NCI-H1694 (cell line): ENCODE data around the gene PEX26.
"Not testable (repeated sequence)": the region's sequence is repeated elsewhere in the genome, so short reads cannot be mapped to it uniquely, and the experiment has no call there.

ENCODE experiments used
- DNase-seq: peaks from one replicate; lab custom pipeline; 2025; lab: John Stamatoyannopoulos, UW

Gene PEX26

DNA sequence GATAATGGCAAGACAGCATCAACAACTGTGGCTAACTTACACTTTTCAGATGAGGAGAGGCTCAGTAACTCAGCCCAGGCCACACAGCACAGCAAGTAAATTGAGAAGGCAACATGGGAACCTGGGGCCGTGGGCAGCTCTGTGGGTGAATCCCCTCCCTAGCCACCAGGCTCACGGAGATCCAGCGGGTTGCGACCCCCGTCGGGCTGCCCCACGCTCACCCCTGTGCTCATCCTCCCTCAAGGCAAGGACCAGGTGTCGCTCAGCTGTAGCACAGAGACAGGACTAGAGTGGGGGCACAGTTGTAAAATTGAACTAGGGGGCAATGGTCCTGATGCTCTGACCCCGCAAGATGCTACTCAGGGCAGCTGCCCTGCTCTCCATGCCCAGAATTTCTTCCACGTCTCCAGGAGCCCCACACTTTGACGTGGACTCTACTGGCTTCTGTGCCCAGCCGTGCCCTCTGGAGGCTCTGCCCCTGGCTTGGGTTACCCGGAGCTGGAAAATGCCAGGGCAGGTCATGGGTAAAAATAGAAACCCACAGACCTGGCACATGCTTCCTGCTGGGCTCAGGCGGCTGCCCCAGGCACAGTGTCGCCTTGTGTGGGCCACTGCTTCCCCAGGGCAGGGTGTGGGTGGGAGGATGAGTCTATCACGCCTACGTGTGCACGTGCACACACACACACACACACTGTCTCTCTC, 41.8 kb downstream of the PEX26 start:
- no peak for DNase-seq

DNA sequence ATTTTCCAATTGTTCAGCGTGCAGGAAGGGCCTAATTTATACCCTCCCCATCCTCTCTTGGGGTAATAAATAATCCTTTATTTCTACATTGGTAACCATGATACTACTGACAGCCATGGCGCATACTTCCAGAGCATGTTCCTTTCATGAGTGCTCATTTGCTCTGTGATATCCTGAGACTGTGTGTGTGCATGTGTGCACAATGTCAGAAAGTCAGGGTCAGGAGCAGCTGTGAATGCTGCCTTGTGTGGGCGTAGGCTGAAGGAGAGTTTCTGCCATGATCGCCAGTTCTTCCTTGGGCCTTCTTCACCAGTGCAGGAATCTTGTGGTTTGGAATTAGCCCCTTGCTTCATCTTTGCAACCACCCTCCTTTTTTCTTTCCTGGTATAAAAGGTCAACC, 43.1 kb downstream of the PEX26 start:
- DNase-seq = no peak

DNA sequence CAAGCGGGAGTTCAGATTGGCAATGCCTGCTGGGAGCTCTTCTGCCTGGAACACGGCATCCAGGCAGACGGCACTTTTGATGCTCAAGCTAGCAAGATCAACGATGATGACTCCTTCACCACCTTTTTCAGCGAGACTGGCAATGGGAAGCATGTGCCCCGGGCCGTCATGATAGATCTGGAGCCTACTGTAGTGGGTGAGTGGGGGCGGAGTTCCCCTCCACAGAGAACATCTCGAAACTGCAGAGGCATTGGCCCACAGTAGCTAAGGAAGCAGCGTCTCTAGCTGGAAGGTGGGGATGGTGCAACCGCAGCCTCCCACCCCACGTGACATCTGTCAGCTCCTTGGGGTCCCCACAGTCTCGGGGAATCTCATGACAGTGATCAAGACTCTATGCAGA, 43.7 kb downstream of the PEX26 start:
- DNase-seq = no peak

DNA sequence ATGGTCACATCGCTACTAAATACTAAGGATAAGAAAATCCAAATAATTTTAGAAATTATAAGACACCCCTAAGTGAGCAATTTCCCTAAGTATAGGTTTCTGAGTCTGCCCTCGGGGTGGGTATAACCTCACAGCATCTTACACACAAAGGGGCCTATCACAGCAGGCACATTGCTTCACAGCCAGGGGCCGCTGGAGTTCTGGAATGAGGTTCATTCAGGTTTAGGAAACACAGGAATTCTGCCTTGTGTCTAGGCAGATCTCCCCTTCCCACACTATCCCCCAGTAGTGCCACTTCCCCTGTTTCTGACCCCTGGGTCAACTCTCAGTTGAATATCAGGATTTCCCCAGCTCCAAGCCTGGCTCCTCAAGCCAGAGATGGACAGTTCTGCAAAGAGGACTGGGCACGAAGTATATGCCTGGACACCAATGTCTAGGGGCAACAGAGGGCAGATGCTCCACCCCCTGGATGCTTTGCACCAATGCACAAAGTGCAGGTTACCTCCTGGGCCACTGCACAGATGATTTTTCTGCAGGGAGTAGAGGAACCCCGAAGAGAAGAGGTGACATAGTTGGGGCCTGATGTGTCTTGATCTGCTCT, 44.3 kb downstream of the PEX26 start:
- DNase-seq = no peak

DNA sequence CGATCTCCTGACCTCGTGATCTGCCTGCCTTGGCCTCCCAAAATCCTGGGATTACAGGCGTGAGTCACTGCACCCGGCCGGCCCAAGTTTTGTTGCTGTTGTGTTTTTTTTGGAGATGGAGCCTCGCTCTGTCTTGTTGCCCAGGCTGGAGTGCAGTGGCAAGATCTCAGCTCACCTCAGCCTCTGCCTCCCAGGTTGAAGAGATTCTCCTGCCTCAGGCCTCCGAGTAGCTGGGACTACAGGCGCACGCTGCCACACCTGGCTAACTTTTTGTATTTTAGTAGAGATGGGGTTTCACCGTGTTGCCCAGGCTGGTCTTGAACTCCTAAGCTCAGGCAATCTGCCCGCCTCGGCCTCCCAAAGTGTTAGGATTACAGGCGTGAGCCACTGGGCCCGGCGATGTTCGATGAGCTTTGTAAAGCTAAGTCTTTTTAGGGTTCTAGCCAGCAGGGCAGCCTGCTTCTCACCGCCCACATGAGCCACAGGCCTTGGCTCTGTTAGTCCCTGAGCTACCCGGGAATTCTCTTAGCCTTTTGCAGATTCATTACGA, 45.8 kb downstream of the PEX26 start:
- not testable (repeated sequence) for DNase-seq

- DNase-seq = no peak
Observed at GRCh38 chr22:18126606-18127005, 48.8 kb downstream of the PEX26 start.

DNA sequence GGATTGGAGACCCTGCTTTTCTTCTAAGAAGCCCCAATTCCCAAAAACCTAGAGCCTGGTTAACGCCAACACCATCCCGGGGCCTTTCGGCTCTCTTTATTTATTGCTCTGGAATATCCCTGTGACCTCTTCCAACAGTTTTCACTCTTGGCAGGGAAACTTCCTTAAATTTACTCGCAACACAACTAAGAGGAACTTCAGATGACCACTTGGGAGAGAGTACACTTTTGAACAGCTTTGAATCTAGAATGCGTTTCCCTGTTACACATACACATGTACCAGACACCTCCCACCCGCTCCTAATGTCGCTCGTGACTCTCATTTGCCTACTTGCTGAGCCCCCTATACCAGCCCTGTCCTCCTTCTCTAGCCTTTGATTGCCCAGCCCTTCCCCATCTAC, 52.2 kb downstream of the PEX26 start:
- DNase-seq = no peak

DNA sequence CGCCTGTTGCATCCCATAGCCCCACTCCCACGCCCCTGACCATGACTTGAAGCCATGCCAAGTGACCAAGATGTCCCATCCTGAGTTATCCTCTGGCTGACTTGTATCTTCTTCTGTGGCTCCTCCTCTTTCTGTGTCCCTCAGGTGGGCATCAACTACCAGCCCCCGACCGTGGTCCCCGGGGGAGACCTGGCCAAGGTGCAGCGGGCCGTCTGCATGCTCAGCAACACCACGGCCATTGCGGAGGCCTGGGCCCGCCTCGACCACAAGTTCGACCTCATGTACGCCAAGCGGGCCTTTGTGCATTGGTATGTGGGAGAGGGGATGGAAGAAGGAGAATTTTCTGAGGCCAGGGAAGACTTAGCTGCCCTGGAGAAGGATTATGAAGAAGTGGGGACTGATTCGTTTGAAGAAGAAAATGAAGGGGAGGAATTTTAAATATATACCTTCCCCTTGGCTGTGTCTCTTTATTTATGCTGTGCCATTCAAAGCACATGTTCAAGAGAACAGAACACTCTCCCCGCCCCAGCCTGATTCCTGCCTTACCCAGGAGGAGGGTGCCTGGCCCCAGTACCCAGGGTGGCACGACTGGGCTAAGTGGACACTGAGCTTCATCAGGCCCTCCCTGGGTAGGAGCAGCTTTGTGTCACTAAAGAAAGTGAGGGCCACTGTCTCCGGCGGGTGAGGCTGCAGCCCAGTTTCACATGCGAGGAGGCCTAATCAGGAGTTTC, 53.1 kb downstream of the PEX26 start:
- DNase-seq = no peak

DNA sequence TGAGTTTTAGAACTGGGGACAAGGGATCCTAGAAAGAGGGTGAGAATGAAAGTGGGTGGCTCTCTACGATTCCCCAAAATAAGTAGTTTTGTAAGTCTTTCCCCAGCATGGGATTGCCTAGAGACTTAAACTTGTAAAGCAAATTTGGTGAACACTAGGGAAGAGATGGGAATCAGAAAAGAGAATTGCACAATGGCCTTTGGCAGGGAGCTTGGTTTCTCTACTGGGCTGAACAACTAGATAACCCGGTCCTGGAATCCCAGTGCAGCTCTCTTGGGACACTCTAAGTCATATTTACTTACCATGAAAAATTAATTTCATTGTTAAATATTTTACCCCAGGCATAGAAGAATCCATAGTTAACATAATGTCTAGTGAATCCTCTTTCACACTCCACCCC, 55.7 kb downstream of the PEX26 start:
- DNase-seq = no peak

DNA sequence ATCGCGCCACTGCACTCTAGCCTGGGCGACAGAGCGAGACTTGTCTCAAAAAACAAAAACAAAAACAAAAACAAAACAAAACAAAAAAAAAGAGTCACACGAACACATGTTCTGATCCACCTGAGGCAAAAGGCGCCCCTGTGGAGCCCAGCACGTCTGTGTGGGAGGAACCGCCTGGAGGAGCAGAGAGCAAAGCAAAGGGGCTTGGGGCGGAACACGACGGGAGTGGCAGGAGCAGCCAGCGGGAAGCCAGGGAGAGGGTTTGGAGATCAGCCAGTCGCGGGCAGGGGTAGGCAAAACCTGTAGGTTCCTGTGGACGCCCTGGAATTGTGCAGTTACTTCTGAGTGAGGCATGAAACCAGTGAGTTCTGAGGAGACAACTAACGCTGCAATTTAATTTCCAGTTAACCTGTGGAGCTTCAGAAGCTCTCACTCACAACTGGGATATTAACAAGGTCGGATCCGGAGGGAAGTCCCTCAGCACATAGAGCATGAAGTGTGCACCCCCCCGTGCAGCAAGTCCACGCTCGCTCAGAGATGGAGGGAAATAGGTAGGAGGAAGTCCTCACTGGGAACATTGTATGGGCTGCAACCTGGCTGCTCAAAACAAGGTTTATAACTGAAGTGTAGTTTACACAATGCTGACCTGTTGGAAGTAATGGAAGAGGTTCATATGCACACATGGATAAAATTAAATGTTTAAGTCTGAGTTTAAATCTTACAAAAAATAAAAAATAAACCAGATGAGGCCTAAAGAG, 59.0 kb downstream of the PEX26 start:
- DNase-seq = no peak

- not testable (repeated sequence) for DNase-seq
Observed at GRCh38 chr22:18141004-18141403, 63.2 kb downstream of the PEX26 start.

DNA sequence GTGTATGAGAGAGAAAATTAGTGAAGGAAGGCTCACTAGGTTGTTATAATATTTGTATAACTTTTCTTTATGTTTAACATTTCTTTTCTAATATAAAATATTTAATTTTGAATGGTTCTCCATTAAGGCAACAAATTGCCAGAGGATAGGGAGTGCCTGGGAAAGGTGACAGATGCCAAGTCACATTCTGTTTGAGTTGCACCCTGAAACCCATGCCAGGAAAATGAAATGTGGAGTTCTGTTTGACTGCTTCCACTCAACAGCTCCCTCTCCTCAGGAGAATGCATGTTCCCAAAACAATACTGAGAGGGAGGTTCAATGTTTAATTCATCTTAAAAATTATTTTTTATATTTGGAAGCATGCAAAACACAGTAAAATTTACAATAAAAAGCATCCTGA, 66.3 kb downstream of the PEX26 start:
- no peak for DNase-seq

DNA sequence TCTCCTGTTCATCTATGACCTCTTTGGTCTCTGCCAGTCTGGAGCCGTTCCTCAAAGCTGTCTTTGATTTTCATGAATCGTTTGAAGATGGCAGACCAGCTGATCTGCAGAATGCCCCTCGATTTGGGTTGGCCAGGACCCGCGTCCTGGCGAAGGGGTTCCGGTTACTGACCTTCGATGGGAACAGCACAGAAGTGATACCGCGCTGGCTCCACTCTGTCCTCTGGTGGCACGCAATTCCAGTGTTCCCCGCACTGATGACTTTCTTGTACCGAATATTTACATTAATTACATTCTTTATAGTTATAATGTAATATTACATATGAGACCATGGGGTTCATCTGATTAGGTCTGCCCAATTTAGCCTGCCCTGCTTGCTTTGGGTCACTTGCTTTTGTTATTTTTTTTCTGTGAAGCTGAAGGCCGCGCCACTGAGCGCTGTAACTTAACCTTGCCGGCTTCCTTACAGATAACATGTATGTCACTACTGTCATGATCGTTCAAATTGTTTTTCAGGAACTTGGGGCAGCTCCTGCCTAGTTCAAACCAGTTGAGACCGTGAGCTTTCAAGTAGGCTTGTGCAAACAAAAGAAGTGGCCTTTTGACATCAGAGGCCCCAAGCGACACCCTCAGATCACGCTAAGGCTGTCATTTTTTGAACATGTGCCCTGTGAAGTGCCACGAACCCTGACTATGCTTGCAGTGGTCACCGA, 68.0 kb downstream of the PEX26 start:
- DNase-seq = no peak

DNA sequence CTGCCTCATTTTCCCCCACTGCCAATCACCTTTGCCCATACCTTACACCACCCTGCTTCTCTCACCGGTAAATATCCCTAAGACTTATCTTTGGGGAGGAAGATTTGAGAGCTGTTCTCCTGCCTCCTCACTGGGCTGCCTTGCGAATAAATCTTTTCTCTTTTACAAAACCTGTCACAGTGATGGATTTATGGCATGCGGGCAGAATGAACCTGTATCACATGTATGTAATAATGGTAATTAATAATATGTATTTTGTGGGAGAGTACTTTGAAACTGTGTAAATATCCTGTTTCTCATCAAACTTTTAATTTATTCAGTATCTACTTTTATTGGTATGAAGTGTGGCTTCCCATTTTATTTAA, 68.6 kb downstream of the PEX26 start:
- no peak for DNase-seq

DNA sequence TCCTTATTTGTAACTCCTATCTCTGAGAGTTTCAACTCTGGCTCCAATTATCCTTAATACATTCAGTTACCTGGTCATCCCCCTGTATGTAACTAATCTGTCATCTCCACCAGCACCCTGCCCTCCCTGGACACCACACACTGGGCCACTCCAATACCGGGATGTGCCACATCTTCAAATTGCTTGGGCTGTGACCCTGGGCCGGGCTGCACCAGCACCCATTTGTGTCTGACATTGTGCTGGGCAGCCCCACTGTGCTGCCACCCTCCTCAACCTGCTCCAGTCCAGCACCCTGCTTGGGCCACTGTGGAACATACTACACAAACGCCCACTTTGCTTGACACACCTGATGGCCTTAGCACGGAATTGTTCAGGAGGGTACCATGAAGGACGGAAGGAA, 70.0 kb downstream of the PEX26 start:
- no peak for DNase-seq

DNA sequence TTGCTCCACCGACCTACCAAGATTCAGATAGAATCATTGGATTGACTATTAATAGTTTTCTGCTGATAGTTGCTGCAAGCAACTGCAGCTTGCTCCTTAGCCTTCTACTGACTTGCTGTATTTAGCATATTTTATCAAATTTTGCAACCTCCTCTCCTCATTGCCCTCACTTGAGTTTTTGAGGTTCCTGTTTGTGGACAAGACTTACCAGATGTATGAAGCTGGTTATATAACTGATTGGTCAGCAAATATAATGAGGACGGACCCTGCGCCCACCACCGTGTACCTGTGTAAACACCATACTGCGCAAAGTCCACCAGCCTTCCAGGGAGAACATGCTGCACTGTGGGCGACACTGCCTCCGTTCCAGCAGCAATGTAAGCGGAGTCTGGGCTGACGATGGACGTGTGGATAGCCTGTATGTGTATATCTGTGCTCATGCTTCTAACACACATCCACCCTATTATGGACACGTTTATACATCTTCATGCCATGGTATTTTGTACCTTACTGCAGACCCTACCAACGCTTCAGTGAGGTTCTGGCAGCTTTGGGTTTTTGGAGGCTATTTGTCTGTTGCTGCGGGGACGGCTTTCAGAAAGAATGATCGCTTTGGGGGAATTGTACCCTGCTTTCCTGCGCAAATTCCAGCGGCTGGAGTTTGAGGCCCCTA, 70.6 kb downstream of the PEX26 start:
- DNase-seq = no peak

GRCh38 chr22:18152519-18152918, 74.7 kb downstream of the PEX26 start:
- DNase-seq = no peak

- DNase-seq = no peak
Observed at GRCh38 chr22:18154821-18155390, 77.1 kb downstream of the PEX26 start.
